Glutamatergic neuron (in vitro differentiated cells): ENCODE measurements around the gene TSC22D1. TPM values are rescaled to one million over a fixed set of nuclear protein-coding genes. Genes with fewer than 3 reads are reported as not detected.
"Not testable (repeated sequence)": the region's sequence is repeated elsewhere in the genome, so short reads cannot be mapped to it uniquely, and the experiment has no call there.

Source experiments
- DNase-seq: peaks from one replicate; pipeline ENCODE4 v3.0.0; 2022
- H3K27ac Mint-ChIP-seq: one replicate; pipeline ENCODE4 v1.8.0; 2020; ENCODE audit warnings: mild to moderate bottlenecking, mixed read lengths, inconsistent platforms; ENCODE audit not compliant: unreplicated experiment
- H3K27me3 Mint-ChIP-seq: one replicate; pipeline ENCODE4 v1.8.0; 2020; ENCODE audit warnings: mild to moderate bottlenecking, moderate library complexity, mixed read lengths, inconsistent platforms; ENCODE audit not compliant: unreplicated experiment
- H3K36me3 Mint-ChIP-seq: one replicate; pipeline ENCODE4 v1.8.0; 2020; ENCODE audit warnings: mild to moderate bottlenecking, mixed read lengths, inconsistent platforms; ENCODE audit not compliant: unreplicated experiment
- H3K4me1 Mint-ChIP-seq: one replicate; pipeline ENCODE4 v1.8.0; 2020; ENCODE audit warnings: mild to moderate bottlenecking, low read depth, mixed read lengths, inconsistent platforms; ENCODE audit not compliant: unreplicated experiment
- H3K4me3 Mint-ChIP-seq: one replicate; pipeline ENCODE4 v1.8.0; 2020; ENCODE audit warnings: mild to moderate bottlenecking, mixed read lengths, inconsistent platforms; ENCODE audit not compliant: unreplicated experiment
- H3K9me3 Mint-ChIP-seq: one replicate; pipeline ENCODE4 v1.8.0; 2020; ENCODE audit warnings: mild to moderate bottlenecking, moderate library complexity, mixed read lengths, inconsistent platforms; ENCODE audit not compliant: unreplicated experiment
- CTCF ChIP-seq: fragments of 200-600 bp; sonication (generic); IDR thresholded peaks from one replicate; pipeline ENCODE4 v1.5.0; 2021; ENCODE audit not compliant: partially characterized antibody, unreplicated experiment
- total RNA-seq: library from RNA; stranded (reverse); fragmentation: NEBNext Ultra II Directional; extraction: Animal tissue kit (Norgen Biotek cat#: 25700); gene quantifications from one replicate; pipeline ENCODE4 v1.2.1, GENCODE V29; 2021; ENCODE audit not compliant: unreplicated experiment

Gene TSC22D1
- total RNA-seq, 1 donor from 2014 or later, result 111 TPM

DNA sequence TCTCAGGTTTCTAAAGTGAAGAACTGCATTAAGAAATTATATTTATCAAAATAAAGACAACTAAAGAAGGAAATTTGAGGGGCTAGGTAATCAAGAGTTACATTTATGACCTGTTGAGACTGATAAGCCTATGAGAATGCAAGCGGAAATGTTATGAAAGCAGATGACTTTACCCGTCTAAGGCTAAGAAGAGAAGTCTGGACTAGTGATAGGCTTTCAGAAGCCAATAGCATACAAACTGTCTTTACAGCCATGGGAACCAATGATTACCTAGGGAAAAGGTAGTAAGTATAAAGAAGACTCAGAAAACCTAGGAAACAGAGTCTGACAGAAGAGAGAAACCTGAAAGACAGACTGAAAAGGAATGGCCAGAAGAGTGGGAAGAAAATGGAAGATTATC, 11.2 kb downstream of the TSC22D1 start:
- Mint-ChIP-seq H3K9me3 (peaks cover 1% of the 10 kb centered on the region), H3K4me3 (no peak overlapping the region), H3K36me3 (no peaks in the 10 kb centered on the region), H3K27me3 (no peaks in the 10 kb centered on the region), H3K27ac (no peak overlapping the region), H3K4me1 (peaks cover 17% of the 10 kb centered on the region)
- no peak for DNase-seq
- no peak for TF ChIP-seq CTCF

GRCh38 chr13:44562853-44563252, 13.3 kb downstream of the TSC22D1 start:
- not testable (repeated sequence) for H3K4me1 Mint-ChIP-seq, H3K27me3 Mint-ChIP-seq, H3K27ac Mint-ChIP-seq, H3K4me3 Mint-ChIP-seq, H3K36me3 Mint-ChIP-seq, DNase-seq, H3K9me3 Mint-ChIP-seq

DNA sequence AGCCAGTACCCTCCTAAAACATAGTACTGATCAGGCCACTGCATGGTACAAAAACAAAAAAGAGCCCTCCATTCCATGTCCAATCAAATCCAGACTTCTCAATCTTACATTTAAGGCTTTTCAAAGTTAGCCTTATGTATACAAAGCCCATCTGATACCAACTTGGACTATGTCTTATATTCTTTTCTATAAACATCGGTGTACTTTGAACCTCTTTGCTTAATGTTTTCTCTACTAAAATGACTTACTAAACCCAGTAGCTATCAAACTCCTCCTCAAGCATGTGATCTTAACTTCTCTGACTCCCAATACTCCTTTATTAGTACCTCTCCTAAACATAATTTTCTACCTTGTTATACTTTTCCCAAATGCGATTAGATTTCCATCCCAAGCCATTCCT, 14.8 kb downstream of the TSC22D1 start:
- peaks cover 4% of the 10 kb centered on the region for H3K4me1 Mint-ChIP-seq
- peaks cover 1% of the 10 kb centered on the region for H3K9me3 Mint-ChIP-seq
- H3K27me3 Mint-ChIP-seq, result no peaks in the 10 kb centered on the region
- no peaks in the 10 kb centered on the region for H3K36me3 Mint-ChIP-seq
- no peak for TF ChIP-seq CTCF
- no peak overlapping the region for H3K27ac Mint-ChIP-seq
- no peak for DNase-seq
- no peak overlapping the region for H3K4me3 Mint-ChIP-seq

- no peaks in the 10 kb centered on the region for H3K36me3 Mint-ChIP-seq
- H3K9me3 Mint-ChIP-seq, result no peaks in the 10 kb centered on the region
- H3K27me3 Mint-ChIP-seq, result no peaks in the 10 kb centered on the region
- peaks cover 2% of the 10 kb centered on the region for H3K4me1 Mint-ChIP-seq
- TF ChIP-seq CTCF, result no peak
- no peak for DNase-seq
- no peak overlapping the region for H3K4me3 Mint-ChIP-seq
- H3K27ac Mint-ChIP-seq, result no peak overlapping the region
These were observed 18.1 kb downstream of the TSC22D1 start for GRCh38 chr13:44557986-44558385.

DNA sequence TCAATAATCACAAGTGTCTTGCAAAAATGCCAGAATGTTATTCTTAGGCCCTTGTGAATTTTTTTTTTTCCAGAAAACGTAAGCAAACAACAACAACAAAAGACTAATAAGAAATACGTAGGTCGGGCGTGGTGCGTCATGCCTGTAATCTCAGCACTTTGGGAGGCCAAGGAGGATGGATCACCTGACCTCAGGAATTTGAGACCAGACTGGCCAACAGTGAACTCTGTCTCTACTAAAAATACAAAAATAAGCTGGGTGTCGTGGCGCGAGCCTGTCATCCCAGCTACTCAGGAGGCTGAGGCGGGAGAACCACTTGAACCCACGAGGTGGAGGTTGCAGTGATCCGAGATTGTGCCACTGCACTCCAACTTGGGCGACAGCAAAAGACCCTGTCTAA, 20.9 kb downstream of the TSC22D1 start:
- no peak overlapping the region for H3K27ac Mint-ChIP-seq
- H3K4me3 Mint-ChIP-seq, result no peak overlapping the region
- H3K36me3 Mint-ChIP-seq, result no peaks in the 10 kb centered on the region
- H3K4me1 Mint-ChIP-seq, result no peaks in the 10 kb centered on the region
- TF ChIP-seq CTCF, result no peak
- H3K9me3 Mint-ChIP-seq, result no peaks in the 10 kb centered on the region
- no peaks in the 10 kb centered on the region for H3K27me3 Mint-ChIP-seq
- DNase-seq, result no peak

DNA sequence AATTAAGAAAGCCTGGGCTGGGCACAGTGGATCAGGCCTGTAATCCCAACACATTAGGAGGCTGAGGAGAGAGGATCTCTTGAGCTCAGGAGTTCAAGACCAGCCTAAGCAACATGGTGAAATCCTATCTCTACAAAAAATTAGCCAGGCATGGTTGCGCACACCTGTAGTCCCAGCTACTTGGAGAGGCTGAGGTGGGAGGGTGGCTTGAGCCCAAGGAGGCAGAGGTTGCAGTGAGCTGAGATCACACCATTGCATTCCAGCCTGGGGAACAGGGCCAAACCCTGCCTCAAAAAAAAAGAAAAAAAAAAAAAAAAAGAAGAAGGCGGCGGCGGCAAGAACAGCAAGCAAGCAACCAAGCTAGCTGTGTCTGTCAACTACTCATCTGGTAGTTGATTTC, 26.7 kb downstream of the TSC22D1 start:
- Mint-ChIP-seq H3K4me3 (no peak overlapping the region), H3K4me1 (peaks cover 2% of the 10 kb centered on the region), H3K9me3 (no peaks in the 10 kb centered on the region), H3K27me3 (no peaks in the 10 kb centered on the region), H3K27ac (no peak overlapping the region), H3K36me3 (no peaks in the 10 kb centered on the region)
- TF ChIP-seq CTCF, result no peak
- no peak for DNase-seq
